ENCODE measurements around the gene MFSD2B. TPM values are rescaled to one million over a fixed set of nuclear protein-coding genes. Genes with fewer than 3 reads are reported as not detected.

Gene MFSD2B
- not detected for total RNA-seq

DNA sequence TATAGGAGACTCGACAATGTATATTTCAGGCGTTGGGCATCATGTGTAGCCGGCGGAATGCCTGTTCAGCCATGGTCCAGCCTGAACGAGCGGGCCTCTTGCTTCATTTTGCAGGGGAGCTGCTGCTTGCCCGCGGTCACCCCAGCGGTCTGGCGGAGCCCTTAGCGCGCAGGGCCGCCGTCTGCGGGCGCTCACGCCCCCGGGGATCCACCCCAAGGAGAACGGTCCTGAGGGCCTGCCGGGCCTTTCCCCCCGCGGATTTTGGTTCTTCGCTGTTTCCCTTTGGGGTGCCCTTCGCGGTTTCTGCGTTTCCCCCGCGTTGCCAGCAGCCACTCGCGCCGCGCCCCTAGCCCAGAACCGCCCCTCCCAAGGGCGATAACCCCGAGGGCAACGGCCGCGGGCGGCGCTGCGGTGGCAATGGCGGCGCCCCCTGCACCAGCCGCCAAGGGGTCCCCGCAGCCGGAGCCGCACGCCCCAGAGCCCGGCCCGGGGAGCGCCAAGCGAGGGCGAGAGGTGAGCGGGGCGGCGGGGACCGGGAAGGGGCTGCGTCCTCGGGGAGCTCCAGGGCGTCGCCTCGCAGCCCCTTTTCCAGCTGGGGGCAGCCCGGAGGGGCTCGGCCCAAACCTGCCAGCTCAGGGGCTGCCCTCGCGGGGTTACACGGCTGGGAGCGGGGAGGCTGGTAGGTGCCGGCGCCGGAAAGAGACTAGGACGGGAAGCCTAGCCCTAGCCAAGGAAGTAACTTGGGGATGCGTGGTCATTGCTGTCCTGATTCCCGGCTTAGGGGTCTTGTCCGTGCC, at the start of gene MFSD2B:
Gene MFSD2B (plus strand): TSS at position 406 of the 797 bp plus-strand sequence. CDS start 12 bp downstream, at position 418.
- Histone ChIP-seq H3K4me3 (peak within 1 kb of the TSS; percentile 21 to 32), H3K27ac (no peak within 1 kb of the TSS), H3K9me3 (no peaks in the 10 kb centered on the region), H3K36me3 (no peaks in the 10 kb centered on the region), H3K4me1 (replicated peaks) (no peaks in the 10 kb centered on the region), H3K27me3 (replicated peaks; ENCODE audit: insufficient read depth) (peaks cover 7% of the 10 kb centered on the region)
- intact Hi-C loops (cut with DNase I) = no loop called here
- 6% methylated on average over 41 of the region's 75 CpGs for WGBS
- TF ChIP-seq POLR2A (IDR thresholded peaks at IDR 0.05) (no peak), POLR2AphosphoS5 (IDR thresholded peaks at IDR 0.05) (no peak)
- TF ChIP-seq, protein P1, sequence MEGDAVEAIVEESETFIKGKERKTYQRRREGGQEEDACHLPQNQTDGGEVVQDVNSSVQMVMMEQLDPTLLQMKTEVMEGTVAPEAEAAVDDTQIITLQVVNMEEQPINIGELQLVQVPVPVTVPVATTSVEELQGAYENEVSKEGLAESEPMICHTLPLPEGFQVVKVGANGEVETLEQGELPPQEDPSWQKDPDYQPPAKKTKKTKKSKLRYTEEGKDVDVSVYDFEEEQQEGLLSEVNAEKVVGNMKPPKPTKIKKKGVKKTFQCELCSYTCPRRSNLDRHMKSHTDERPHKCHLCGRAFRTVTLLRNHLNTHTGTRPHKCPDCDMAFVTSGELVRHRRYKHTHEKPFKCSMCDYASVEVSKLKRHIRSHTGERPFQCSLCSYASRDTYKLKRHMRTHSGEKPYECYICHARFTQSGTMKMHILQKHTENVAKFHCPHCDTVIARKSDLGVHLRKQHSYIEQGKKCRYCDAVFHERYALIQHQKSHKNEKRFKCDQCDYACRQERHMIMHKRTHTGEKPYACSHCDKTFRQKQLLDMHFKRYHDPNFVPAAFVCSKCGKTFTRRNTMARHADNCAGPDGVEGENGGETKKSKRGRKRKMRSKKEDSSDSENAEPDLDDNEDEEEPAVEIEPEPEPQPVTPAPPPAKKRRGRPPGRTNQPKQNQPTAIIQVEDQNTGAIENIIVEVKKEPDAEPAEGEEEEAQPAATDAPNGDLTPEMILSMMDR (IDR thresholded peaks at IDR 0.05) = no peak
- DNase-seq (ENCODE audit: low spot score) = no peak

GRCh38 chr2:23967846-23968245, 42.0 kb upstream of the MFSD2B start:
- Histone ChIP-seq H3K4me3 (no peak overlapping the region), H3K36me3 (no peaks in the 10 kb centered on the region), H3K27me3 (replicated peaks; ENCODE audit: insufficient read depth) (no peaks in the 10 kb centered on the region), H3K4me1 (replicated peaks) (no peaks in the 10 kb centered on the region), H3K9me3 (no peaks in the 10 kb centered on the region), H3K27ac (no peak overlapping the region)
- no peak for TF ChIP-seq POLR2AphosphoS5 (IDR thresholded peaks at IDR 0.05)
- no peak for DNase-seq (ENCODE audit: low spot score)
- 98% methylated on average over 4 of the region's 4 CpGs for WGBS
- intact Hi-C loops (cut with DNase I) = no loop called here

GRCh38 chr2:23976883-23977282, 33.0 kb upstream of the MFSD2B start:
- no peak for DNase-seq (ENCODE audit: low spot score)
- Histone ChIP-seq H3K27ac (no peak overlapping the region), H3K36me3 (no peaks in the 10 kb centered on the region), H3K27me3 (replicated peaks; ENCODE audit: insufficient read depth) (no peaks in the 10 kb centered on the region), H3K4me3 (no peak overlapping the region), H3K9me3 (no peaks in the 10 kb centered on the region), H3K4me1 (replicated peaks) (no peaks in the 10 kb centered on the region)
- intact Hi-C loops (cut with DNase I) = no loop called here
- 96% methylated on average over 8 of the region's 8 CpGs for WGBS
- TF ChIP-seq POLR2A (IDR thresholded peaks at IDR 0.05) (no peak), POLR2AphosphoS5 (IDR thresholded peaks at IDR 0.05) (no peak)
- TF ChIP-seq, protein P1 (IDR thresholded peaks at IDR 0.05) = no peak

- H3K9me3 ChIP-seq = no peaks in the 10 kb centered on the region
- no peaks in the 10 kb centered on the region for H3K4me1 ChIP-seq (replicated peaks)
- no peak overlapping the region for H3K27ac ChIP-seq
- H3K36me3 ChIP-seq = no peaks in the 10 kb centered on the region
- TF ChIP-seq, protein P1 (IDR thresholded peaks at IDR 0.05) = peak in 2 of 4 experiments; percentile 13 to 28
- no peak for TF ChIP-seq POLR2A (IDR thresholded peaks at IDR 0.05)
- H3K27me3 ChIP-seq (replicated peaks; ENCODE audit: insufficient read depth) = no peaks in the 10 kb centered on the region
- DNase-seq (ENCODE audit: low spot score) = no peak
- WGBS = 65% methylated on average over 2 of the region's 2 CpGs
- intact Hi-C loops (cut with DNase I) = no loop called here
- no peak overlapping the region for H3K4me3 ChIP-seq
Observed at GRCh38 chr2:23988371-23988770, 21.5 kb upstream of the MFSD2B start.

GRCh38 chr2:23992931-23993330, 17.0 kb upstream of the MFSD2B start:
- H3K27ac ChIP-seq = no peak overlapping the region
- 24% methylated on average over 1 of the region's 1 CpG for WGBS
- intact Hi-C loops (cut with DNase I) = no loop called here
- no peak for DNase-seq (ENCODE audit: low spot score)
- H3K9me3 ChIP-seq = no peaks in the 10 kb centered on the region
- no peaks in the 10 kb centered on the region for H3K36me3 ChIP-seq
- no peaks in the 10 kb centered on the region for H3K4me1 ChIP-seq (replicated peaks)
- no peak for TF ChIP-seq POLR2AphosphoS5 (IDR thresholded peaks at IDR 0.05)
- TF ChIP-seq, protein P1 (IDR thresholded peaks at IDR 0.05) = no peak
- no peak for TF ChIP-seq POLR2A (IDR thresholded peaks at IDR 0.05)
- no peak overlapping the region for H3K4me3 ChIP-seq
- no peaks in the 10 kb centered on the region for H3K27me3 ChIP-seq (replicated peaks; ENCODE audit: insufficient read depth)

Data from prostate gland (tissue), 2 donors.